22Rv1 (cell line): ENCODE measurements around the gene NDUFB4.

ENCODE experiments used
- H3K27ac ChIP-seq: fragments of 450-650 bp; 2 replicates; pipeline ENCODE4 v1.5.1; 2017
- CTCF ChIP-seq: fragments of 450-650 bp; IDR thresholded peaks from 2 replicates; pipeline ENCODE4 v1.5.1; 2017; ENCODE audit warnings: mild to moderate bottlenecking
- ZFX ChIP-seq: fragments of 450-650 bp; IDR thresholded peaks from 2 replicates; pipeline ENCODE4 v1.6.1; 2017; ENCODE audit warnings: antibody characterized with exemption, borderline replicate concordance

NDUFB4 gene

GRCh38 chr3:120567370-120568201, 28.6 kb upstream of the NDUFB4 start:
- TF ChIP-seq ZFX, result no peak
- peak; percentile 86 for TF ChIP-seq CTCF
- peak overlapping the region; percentile 75 for H3K27ac ChIP-seq

- TF ChIP-seq ZFX (no peak), CTCF (no peak)
- H3K27ac ChIP-seq, result peak overlapping the region; percentile 75; the same call in 1 of the 2 replicates
These were observed 28.0 kb upstream of the NDUFB4 start for GRCh38 chr3:120568202-120568531.

GRCh38 chr3:120568598-120568997, 27.5 kb upstream of the NDUFB4 start:
- TF ChIP-seq ZFX (no peak), CTCF (no peak)
- H3K27ac ChIP-seq, result no peak overlapping the region

- no peak for TF ChIP-seq CTCF
- no peak for TF ChIP-seq ZFX
- H3K27ac ChIP-seq, result no peak overlapping the region
These were observed 26.7 kb upstream of the NDUFB4 start for GRCh38 chr3:120569222-120570057.

GRCh38 chr3:120572027-120572426, 24.1 kb upstream of the NDUFB4 start:
- H3K27ac ChIP-seq, result no peak overlapping the region
- TF ChIP-seq CTCF (no peak), ZFX (no peak)

GRCh38 chr3:120587332-120587975, 8.7 kb upstream of the NDUFB4 start:
- no peak overlapping the region for H3K27ac ChIP-seq
- TF ChIP-seq ZFX (no peak), CTCF (no peak)
